Subcutaneous adipose tissue (tissue), 4 donors: ENCODE results near the gene SPARC. TPM values are rescaled to one million over a fixed set of nuclear protein-coding genes. Genes with fewer than 3 reads are reported as not detected.

Experiments used
- total RNA-seq, 4 donors: library from RNA; depleted of rRNA; stranded (reverse); fragments of >200 nt; gene quantifications; one replicate each; pipeline ENCODE4 v1.1.0, GENCODE V29; 2016
- TF ChIP-seq, protein P1 (sequence below): fragments of 450-650 bp; IDR thresholded peaks from one replicate; pipeline ENCODE4 v1.5.1; 2016; ENCODE audit warnings: low read depth, mild to moderate bottlenecking, control low read depth, antibody characterized with exemption, moderate library complexity

Gene SPARC
- total RNA-seq, 4 donors from 2014 or later = 792 to 1,545 (median 1,187) TPM

DNA sequence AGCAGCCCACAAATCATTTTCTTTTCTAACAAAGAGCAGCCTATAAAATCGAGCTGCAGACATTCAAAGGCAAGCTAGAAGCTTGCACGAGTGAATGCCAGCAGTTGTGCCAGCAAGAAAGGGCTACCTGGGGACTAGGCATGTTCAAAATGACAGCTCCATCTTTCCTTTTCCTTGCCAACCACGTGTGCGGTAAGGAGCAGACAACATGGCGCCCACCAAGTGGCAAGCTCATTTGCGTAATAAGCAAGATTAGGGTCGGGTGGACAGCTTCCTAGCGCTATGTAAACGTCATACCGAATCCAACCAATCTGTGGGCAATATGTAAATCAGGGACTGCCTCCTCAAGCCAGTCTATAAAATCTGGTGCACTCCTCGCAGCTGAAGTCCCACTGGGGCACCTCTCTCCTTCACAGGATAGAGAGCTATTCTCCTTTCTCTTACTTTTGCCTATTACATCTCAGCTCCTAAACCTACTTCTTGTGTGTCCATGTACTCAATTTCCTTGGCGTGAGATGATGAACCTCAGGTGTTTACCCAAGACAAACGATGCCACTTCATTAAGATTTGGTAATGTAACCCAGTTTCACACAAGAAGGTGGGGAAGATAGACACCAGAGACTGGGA is 22.5 kb upstream of the SPARC start:
- TF ChIP-seq, protein P1, sequence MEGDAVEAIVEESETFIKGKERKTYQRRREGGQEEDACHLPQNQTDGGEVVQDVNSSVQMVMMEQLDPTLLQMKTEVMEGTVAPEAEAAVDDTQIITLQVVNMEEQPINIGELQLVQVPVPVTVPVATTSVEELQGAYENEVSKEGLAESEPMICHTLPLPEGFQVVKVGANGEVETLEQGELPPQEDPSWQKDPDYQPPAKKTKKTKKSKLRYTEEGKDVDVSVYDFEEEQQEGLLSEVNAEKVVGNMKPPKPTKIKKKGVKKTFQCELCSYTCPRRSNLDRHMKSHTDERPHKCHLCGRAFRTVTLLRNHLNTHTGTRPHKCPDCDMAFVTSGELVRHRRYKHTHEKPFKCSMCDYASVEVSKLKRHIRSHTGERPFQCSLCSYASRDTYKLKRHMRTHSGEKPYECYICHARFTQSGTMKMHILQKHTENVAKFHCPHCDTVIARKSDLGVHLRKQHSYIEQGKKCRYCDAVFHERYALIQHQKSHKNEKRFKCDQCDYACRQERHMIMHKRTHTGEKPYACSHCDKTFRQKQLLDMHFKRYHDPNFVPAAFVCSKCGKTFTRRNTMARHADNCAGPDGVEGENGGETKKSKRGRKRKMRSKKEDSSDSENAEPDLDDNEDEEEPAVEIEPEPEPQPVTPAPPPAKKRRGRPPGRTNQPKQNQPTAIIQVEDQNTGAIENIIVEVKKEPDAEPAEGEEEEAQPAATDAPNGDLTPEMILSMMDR = no peak

DNA sequence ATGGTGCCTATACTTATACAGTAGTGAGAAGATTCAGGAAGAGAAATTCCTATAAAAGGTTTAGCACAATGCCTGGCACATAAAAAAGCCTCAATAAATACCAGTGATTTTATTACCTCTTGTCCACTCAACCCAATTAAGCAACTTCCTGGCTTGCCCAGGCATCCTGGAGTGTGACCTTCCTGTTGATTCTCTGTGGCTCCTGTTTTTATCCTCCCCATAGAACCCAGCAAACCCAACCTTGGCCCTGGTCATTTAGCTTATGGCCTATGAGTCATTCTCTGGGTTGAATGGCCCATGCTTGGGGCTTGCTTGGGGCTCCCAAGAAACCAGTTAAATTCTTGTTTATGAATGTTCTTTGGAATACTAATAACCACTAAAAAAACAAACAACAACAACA is 21.4 kb upstream of the SPARC start:
- TF ChIP-seq, protein P1 = no peak

DNA sequence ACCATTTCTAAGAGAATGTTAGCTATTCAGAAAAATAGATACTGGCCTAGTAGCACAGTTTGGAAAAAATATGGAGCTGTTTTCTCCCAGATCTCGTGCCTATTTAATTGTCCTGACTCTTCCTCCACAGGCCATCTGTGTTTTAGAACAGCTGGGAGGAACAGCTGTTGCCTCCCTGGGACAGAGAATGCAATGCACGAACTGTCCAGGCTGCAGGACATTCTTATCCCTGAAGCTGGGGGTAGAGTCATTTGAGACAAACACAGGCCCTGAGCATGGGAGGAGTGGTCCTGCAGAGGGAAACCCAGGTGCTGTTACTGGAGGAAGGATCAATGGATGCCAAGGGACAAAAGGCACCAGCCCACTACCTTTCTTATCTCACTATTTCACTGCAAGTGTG is 20.9 kb upstream of the SPARC start:
- TF ChIP-seq, protein P1 = no peak

DNA sequence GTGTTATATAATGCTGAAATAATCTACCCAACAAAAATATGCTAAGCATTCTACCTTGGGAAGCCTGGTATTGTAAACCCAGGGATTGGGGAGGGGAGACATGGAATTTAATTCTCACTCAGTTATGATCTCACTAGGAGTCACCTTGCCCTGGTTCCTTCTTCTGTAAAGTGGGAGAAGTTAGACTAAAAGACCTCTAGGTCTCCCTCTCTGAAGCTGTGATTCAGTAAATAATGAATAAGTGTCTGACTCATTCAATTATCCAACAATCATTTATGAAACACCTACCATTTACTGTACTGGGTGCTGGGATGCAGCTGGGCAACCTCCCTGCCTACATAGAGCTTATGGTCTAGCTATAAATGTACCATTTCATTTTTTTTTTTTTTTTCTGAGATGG is 20.2 kb upstream of the SPARC start:
- TF ChIP-seq, protein P1 = no peak

DNA sequence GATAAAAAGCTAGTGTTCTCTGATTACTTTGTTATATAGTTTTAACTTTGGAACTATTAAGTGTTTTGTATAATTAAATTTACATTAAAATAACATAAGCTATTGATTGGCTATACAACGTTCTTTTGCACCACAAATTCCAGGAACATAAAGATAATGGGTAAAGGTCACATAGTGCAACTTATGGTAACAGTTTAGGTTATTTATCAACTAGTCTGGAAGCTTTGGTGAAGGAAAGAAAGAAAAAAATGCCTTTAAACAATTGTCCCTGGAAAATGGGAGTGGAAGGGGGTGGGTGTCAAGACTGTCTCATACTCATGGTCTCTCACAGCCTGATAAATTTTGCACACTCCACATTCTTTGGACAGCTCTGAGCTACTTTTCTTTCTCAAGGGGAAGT is 17.1 kb upstream of the SPARC start:
- TF ChIP-seq, protein P1 = no peak

DNA sequence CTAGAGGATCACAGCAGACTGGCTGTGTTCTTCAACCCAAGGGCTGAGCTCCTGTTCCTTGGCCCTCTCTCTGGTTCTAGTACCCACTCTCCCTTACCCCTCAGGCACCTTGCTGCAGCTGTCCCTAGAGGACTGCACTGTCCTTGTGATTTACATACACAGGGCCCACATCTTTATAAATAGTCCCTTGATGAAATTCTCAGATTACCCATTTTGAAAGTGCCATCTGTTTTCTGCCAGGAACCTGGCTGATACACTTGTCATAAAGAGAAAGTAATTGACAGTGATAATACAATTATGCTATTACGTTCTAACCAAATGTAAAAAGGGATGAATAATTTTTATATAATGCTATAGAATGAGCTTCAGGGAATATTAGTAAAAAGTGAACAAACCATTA is 16.5 kb upstream of the SPARC start:
- TF ChIP-seq, protein P1 = no peak

DNA sequence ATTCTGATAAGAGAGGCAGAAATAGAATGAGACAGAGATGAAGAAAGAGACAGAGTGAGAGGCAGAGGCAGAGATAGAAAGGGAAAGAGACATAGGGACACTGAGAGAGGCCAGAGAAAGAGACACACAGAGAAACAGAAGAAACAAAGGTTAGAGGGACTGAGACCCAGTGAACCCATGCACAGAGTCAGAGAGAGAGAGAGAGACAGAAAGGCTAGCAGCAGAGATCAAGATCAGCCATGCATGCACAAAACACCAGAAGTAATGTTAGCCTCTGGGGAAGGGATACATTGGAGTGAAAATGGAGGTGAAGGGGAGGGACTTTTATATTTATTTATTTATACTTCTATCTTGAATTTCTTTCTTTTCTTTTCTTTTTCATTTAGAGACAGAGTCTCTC is 14.1 kb upstream of the SPARC start:
- TF ChIP-seq, protein P1 = no peak
